Measurements from ENCODE around the gene WRAP73.
"Not testable (repeated sequence)": the region's sequence is repeated elsewhere in the genome, so short reads cannot be mapped to it uniquely, and the experiment has no call there.

WRAP73 gene

DNA sequence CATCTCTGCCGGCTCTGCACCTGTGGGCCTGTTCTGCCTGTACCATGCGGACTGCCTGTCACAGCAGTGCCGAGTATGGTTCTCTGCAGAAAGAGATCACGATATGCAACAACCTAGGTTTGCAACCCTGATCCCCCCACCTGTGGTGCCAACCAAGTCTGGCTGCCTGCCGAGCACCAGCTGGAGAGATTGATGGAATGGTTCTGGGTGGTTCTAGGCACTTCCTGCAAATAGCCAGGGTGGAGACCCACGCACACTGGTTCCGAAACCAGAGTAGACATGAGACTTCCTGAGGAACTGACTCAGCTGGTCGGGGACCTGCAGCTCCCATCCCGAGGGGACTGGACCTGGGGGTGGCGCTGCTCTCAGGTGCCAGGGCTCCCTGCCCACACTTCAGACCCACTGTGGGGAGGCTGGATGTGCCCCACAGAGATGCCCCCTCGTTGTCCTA is 19.7 kb downstream of the WRAP73 start:
- DNase-seq (ENCODE audit: low spot score): no peak

DNA sequence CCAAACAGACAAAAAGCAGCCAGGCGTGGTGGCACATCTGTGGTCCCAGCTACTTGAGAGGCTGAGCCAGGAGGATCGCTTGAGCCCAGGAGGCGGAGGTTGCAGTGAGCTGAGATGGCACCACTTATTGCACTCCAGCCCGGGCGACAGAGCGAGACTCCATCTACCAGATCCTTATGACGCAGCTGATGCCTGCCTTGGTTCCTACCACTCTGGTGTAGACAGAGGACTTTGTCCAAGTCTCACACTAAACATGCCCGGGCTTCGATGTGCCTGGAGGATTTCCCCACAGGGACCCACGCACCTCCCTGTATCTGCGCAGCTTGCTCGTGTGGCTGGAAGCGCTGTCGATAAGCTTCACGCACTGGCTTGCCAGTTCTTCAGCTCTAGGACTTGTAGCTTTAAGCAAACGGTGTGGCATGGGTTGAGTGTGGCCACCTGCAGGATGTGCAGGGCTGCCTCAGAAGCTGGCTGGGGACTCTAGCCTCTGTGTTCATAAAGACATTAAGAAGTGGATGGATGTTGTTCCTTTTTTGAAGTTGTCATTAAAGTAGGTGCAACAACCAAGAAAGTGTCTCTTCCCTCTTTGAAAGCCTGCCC is 20.2 kb downstream of the WRAP73 start:
- DNase-seq (ENCODE audit: low spot score): no peak

GRCh38 chr1:3628445-3628844 is 21.5 kb downstream of the WRAP73 start:
- DNase-seq (ENCODE audit: low spot score): no peak

- DNase-seq (ENCODE audit: low spot score): no peak
These were observed 22.2 kb downstream of the WRAP73 start for GRCh38 chr1:3627515-3628253.

GRCh38 chr1:3626025-3626424 is 23.9 kb downstream of the WRAP73 start:
- DNase-seq (ENCODE audit: low spot score): no peak

GRCh38 chr1:3625151-3625907 is 24.6 kb downstream of the WRAP73 start:
- DNase-seq (ENCODE audit: low spot score): peak; percentile 35

- peak; percentile 99 for DNase-seq (ENCODE audit: low spot score)
These were observed 25.4 kb downstream of the WRAP73 start, which contains the start of gene TPRG1L for GRCh38 chr1:3624200-3625136. Gene TPRG1L (plus strand): TSS chr1:3625015. CDS start chr1:3625073, 58 bp downstream.

DNA sequence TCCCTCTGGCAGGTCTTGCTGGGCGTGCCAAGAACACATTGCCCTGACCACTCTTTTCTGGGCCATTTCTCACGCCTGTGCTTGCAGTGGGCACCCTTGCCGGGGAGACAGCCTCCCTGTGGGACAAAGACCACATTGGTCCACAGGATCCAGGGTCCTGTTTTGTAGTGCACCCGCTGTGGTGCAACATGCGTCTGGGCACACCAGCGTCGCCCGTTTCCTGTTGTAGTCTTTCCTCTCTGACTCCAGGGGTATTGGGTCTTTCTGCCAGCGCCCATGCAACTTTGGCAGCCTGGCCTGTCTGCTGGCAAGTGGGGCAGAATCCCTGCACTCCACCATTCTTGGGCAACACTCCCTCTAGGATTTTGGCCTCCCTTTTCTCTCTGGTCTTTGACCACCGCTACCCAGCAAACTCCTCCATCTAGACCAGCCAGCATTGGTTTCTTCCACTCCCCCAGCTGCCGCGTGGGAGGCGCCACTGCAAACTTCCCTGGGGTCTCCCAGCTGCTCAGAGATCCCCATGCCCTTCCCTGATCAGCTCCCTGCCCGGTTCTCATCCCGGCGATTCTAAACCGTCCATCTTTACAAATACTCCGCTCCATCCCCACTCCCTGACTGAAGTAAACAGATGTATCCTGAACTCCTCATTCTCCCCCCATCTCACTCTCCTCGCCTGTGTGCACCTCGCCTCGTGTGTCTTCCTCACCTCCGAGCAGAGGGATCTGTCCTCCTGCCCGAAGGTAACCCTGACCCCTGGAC is 26.3 kb downstream of the WRAP73 start:
- no peak for DNase-seq (ENCODE audit: low spot score)

- DNase-seq (ENCODE audit: low spot score): not testable (repeated sequence)
These were observed 27.8 kb downstream of the WRAP73 start for GRCh38 chr1:3622102-3622501.

GRCh38 chr1:3621151-3621671 is 28.7 kb downstream of the WRAP73 start:
- DNase-seq (ENCODE audit: low spot score): not testable (repeated sequence)

DNA sequence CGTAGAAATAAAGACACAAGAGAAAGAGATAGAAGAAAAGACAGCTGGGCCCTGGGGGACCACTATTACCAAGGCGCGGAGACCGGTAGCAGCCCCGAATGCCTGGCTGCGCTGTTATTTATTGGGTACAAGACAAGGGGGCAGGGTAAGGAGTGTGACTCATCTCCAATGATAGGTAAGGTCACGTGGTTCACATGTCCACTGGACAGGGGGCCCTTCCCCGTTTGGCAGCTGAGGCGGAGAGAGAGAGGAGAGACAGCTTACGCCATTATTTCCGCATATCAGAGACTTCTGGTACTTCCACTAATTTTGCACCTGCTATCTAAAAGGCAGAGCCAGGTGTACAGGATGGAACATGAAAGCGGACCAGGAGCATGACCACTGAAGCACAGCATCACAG is 29.2 kb downstream of the WRAP73 start:
- DNase-seq (ENCODE audit: low spot score): no peak

- DNase-seq (ENCODE audit: low spot score): peak; percentile 73
These were observed 30.8 kb downstream of the WRAP73 start for GRCh38 chr1:3618881-3619671.

- no peak for DNase-seq (ENCODE audit: low spot score)
These were observed 31.4 kb downstream of the WRAP73 start for GRCh38 chr1:3618531-3618880.

GRCh38 chr1:3617806-3618345 is 32.0 kb downstream of the WRAP73 start:
- DNase-seq (ENCODE audit: low spot score): no peak

DNA sequence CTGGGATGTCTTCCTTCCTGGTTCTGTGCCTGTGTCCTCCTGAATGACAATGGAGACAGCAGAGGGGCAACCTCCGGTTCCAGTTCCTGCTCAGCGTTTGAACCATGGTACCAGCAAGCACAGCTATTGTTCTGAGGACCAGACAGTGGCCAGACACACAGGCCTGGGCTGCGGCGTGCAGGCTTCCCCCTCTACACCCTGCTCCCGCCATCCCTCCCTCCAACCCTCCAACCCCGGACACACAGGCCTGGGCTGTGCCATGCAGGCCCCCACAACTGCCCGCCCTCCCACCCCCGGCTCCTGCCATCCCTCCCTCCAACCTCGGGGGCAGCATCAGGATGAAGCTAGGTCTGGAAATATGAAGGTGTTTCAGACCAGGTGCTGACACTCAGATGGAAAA is 33.0 kb downstream of the WRAP73 start:
- DNase-seq (ENCODE audit: low spot score): no peak

DNA sequence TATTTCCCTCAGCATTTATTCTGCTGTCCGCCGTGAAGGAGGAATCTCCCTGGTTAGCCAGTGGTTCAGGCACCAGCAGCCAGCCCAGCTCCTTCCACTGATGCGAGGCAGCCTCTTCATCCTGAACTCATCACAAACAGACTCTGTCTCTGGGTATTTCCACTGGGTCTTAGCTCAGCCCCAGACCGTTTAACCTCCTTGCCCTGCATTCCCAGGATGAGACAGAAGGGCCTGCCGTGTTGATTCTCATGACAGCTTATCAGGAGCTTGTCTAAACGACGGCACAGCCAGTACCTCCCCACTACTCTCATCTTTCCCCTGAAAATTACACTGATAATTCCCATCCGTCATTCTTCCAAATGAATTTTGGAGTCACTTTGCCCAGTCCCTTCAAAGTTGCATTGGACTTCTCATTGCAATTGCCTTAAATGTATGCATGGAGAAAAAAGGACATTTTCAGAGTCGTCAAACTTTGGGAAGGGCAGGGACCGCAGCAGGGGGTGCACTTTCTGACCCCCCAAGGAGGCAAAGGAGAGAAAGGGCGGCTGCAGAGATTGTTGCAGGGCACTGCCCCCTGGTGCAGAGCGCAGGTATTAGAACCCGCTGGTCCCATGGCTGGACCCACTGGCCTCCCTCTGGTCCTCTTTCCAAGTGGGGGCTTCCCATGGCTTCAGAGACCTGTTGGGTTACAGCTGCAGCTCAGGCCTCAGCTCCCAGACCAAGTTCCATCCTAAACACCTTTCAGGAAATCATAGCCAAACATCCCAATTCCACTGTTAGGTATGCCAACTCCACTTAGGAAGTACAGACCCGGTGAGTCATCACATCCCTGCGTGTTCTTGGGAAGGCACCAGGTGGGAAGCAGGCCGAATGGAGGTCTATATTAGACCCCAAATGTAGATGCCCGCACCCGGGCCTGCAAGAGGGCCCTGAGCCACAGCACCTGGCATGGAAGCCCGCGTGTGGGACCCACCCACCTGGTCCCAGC is 34.9 kb downstream of the WRAP73 start:
- DNase-seq (ENCODE audit: low spot score): no peak

- DNase-seq (ENCODE audit: low spot score): no peak
These were observed 37.8 kb downstream of the WRAP73 start for GRCh38 chr1:3612123-3612522.
